Mesenchymal stem cell (in vitro differentiated cells and primary cell): Measurements from ENCODE around the gene UBE2D2.

Experiments used
- DNase-seq: peaks from one replicate; pipeline ENCODE4 v3.0.0-alpha.2; 2013
- H2AFZ ChIP-seq: one replicate; pipeline ENCODE4 v1.6.1; 2013; ENCODE audit warnings: low read depth, mild to moderate bottlenecking, control low read depth, inconsistent platforms, low read length, moderate library complexity
- H2AK5ac ChIP-seq: 2 replicates; pipeline ENCODE4 v1.6.1; 2013; ENCODE audit warnings: low read length, moderate library complexity, mild to moderate bottlenecking, inconsistent platforms; ENCODE audit not compliant: severe bottlenecking
- H2BK120ac ChIP-seq: one replicate; pipeline ENCODE4 v1.6.1; 2013; ENCODE audit warnings: low read depth, mild to moderate bottlenecking, inconsistent platforms, low read length, moderate library complexity
- H2BK12ac ChIP-seq, 2 experiments: one replicate each; pipeline ENCODE4 v1.6.1; 2013; ENCODE audit warnings: inconsistent platforms in 2 of 2, low read length in 2 of 2, mild to moderate bottlenecking in 2 of 2, moderate library complexity in 2 of 2, control low read depth in 1 of 2
- H2BK15ac ChIP-seq: one replicate; pipeline ENCODE4 v1.6.1; 2013; ENCODE audit warnings: mild to moderate bottlenecking, low read depth, inconsistent platforms; ENCODE audit not compliant: poor library complexity, severe bottlenecking
- H2BK5ac ChIP-seq: 2 replicates; pipeline ENCODE4 v1.6.1; 2013; ENCODE audit warnings: low read depth, mild to moderate bottlenecking, low read length, control low read depth, inconsistent platforms; ENCODE audit not compliant: poor library complexity, severe bottlenecking
- H3K14ac ChIP-seq, 2 experiments: one replicate each; pipeline ENCODE4 v1.6.1; 2013; ENCODE audit warnings: inconsistent platforms in 2 of 2, low read length in 2 of 2, control low read depth in 1 of 2, mild to moderate bottlenecking in 1 of 2, moderate library complexity in 1 of 2
- H3K18ac ChIP-seq, 2 experiments: one replicate each; pipeline ENCODE4 v1.6.1; 2013; ENCODE audit warnings: inconsistent platforms in 2 of 2, low read length in 2 of 2, control low read depth in 1 of 2, low read depth in 1 of 2, mild to moderate bottlenecking in 1 of 2
- H3K23ac ChIP-seq, 2 experiments: one replicate each; pipeline ENCODE4 v1.6.1; 2013; ENCODE audit warnings: inconsistent platforms in 2 of 2, low read length in 2 of 2, mild to moderate bottlenecking in 2 of 2, moderate library complexity in 2 of 2, control low read depth in 1 of 2
- H3K27ac ChIP-seq: 2 replicates; pipeline ENCODE4 v1.5.1; 2013; ENCODE audit warnings: mild to moderate bottlenecking, moderate library complexity, low read length, control low read depth, inconsistent platforms; ENCODE audit not compliant: poor library complexity, severe bottlenecking
- H3K27me3 ChIP-seq, 2 experiments: 2 replicates each; pipeline versions ENCODE4 v1.6.1 to v1.7.0; 2013; ENCODE audit warnings: low read length in 2 of 2, mild to moderate bottlenecking in 2 of 2, moderate library complexity in 2 of 2, control low read depth in 1 of 2, inconsistent platforms in 1 of 2; ENCODE audit not compliant: control insufficient read depth in 1 of 2, insufficient read depth in 1 of 2
- H3K36me3 ChIP-seq, 2 experiments: 2 replicates each; pipeline versions ENCODE4 v1.6.1 to v1.7.0; 2013; ENCODE audit warnings: low read length in 2 of 2, control low read depth in 1 of 2, inconsistent platforms in 1 of 2, low read depth in 1 of 2, mild to moderate bottlenecking in 1 of 2; ENCODE audit not compliant: insufficient read depth in 2 of 2, control insufficient read depth in 1 of 2
- H3K4ac ChIP-seq, 2 experiments: one replicate each; pipeline ENCODE4 v1.6.1; 2013; ENCODE audit warnings: inconsistent platforms in 2 of 2, low read length in 2 of 2, mild to moderate bottlenecking in 2 of 2, moderate library complexity in 2 of 2, control low read depth in 1 of 2, low read depth in 1 of 2
- H3K4me1 ChIP-seq: 2 replicates; pipeline ENCODE4 v1.6.1; 2013; ENCODE audit warnings: low read depth, low read length, control low read depth; ENCODE audit not compliant: control insufficient read depth, insufficient read depth
- H3K4me2 ChIP-seq: 2 replicates; pipeline ENCODE4 v1.6.1; 2013; ENCODE audit warnings: low read length, mild to moderate bottlenecking, inconsistent platforms; ENCODE audit not compliant: poor library complexity, severe bottlenecking
- H3K4me3 ChIP-seq, 2 experiments: 2 replicates each; pipeline versions ENCODE4 v1.5.1 to v1.7.0; 2013; ENCODE audit warnings: low read length in 2 of 2, mild to moderate bottlenecking in 2 of 2, control low read depth in 1 of 2, low read depth in 1 of 2; ENCODE audit not compliant: insufficient read depth in 1 of 2
- H3K79me1 ChIP-seq: replicated peaks from 2 replicates; pipeline ENCODE4 v1.6.1; 2013; ENCODE audit warnings: mild to moderate bottlenecking, control low read depth, low read length, inconsistent platforms; ENCODE audit not compliant: poor library complexity, severe bottlenecking
- H3K9ac ChIP-seq: 2 replicates; pipeline ENCODE4 v1.7.0; 2013; ENCODE audit warnings: mild to moderate bottlenecking, low read length, moderate library complexity
- H3K9me3 ChIP-seq: 2 replicates; pipeline ENCODE4 v1.7.0; 2013; ENCODE audit warnings: mild to moderate bottlenecking, low read length; ENCODE audit not compliant: control insufficient read depth
- H4K8ac ChIP-seq: one replicate; pipeline ENCODE4 v1.6.1; 2013; ENCODE audit warnings: inconsistent platforms, mild to moderate bottlenecking, low read length, moderate library complexity
- H4K91ac ChIP-seq: one replicate; pipeline ENCODE4 v1.6.1; 2013; ENCODE audit warnings: mild to moderate bottlenecking, low read length, inconsistent platforms
- WGBS: methylation state at CpG from one replicate; pipeline ENCODE4 v1.1.7; 2013; ENCODE audit warnings: mixed read lengths; 5-methylcytosine and 5-hydroxymethylcytosine counted together

The UBE2D2 gene

GRCh38 chr5:139630855-139631254, 69.7 kb downstream of the UBE2D2 start:
- no peak overlapping the region for H2AK5ac ChIP-seq
- H3K4me3 ChIP-seq: no peak overlapping the region
- no peak overlapping the region for H3K23ac ChIP-seq
- H3K4me2 ChIP-seq: no peak overlapping the region
- H2BK15ac ChIP-seq: no peak overlapping the region
- H3K14ac ChIP-seq: no peak overlapping the region
- no peak overlapping the region for H2BK5ac ChIP-seq
- H3K36me3 ChIP-seq: peaks cover 11 to 60% of the 10 kb centered on the region in 2 experiments
- H3K18ac ChIP-seq: no peak overlapping the region
- peaks cover 18% of the 10 kb centered on the region for H3K79me1 ChIP-seq
- no peak overlapping the region for H4K91ac ChIP-seq
- H2AFZ ChIP-seq: no peak overlapping the region
- no peak overlapping the region for H3K27ac ChIP-seq
- DNase-seq: no peak
- H3K27me3 ChIP-seq: no peaks in the 10 kb centered on the region
- no peak overlapping the region for H3K9ac ChIP-seq
- H2BK12ac ChIP-seq: no peak overlapping the region
- H3K4ac ChIP-seq: no peak overlapping the region
- peaks cover 15% of the 10 kb centered on the region for H3K4me1 ChIP-seq
- H3K9me3 ChIP-seq: no peaks in the 10 kb centered on the region
- no peak overlapping the region for H2BK120ac ChIP-seq
- H4K8ac ChIP-seq: no peak overlapping the region

GRCh38 chr5:139631520-139632165, 70.5 kb downstream of the UBE2D2 start:
- no peak overlapping the region for H3K23ac ChIP-seq
- H3K27ac ChIP-seq: no peak overlapping the region
- no peaks in the 10 kb centered on the region for H3K27me3 ChIP-seq
- H2BK12ac ChIP-seq: no peak overlapping the region
- DNase-seq: peak; percentile 71
- H2BK5ac ChIP-seq: no peak overlapping the region
- H3K4me3 ChIP-seq: no peak overlapping the region
- no peak overlapping the region for H2BK120ac ChIP-seq
- H3K4me2 ChIP-seq: no peak overlapping the region
- H4K91ac ChIP-seq: no peak overlapping the region
- peak overlapping the region in 1 of 2 experiments; percentile 61 for H3K18ac ChIP-seq
- H3K36me3 ChIP-seq: peaks cover 8 to 52% of the 10 kb centered on the region in 2 experiments
- 67% methylated on average over 3 of the region's 3 CpGs for WGBS
- no peak overlapping the region for H2AK5ac ChIP-seq
- H3K79me1 ChIP-seq: peaks cover 18% of the 10 kb centered on the region
- peaks cover 21% of the 10 kb centered on the region for H3K4me1 ChIP-seq
- no peak overlapping the region for H4K8ac ChIP-seq
- H3K9me3 ChIP-seq: no peaks in the 10 kb centered on the region
- H3K4ac ChIP-seq: no peak overlapping the region
- H2BK15ac ChIP-seq: no peak overlapping the region
- no peak overlapping the region for H2AFZ ChIP-seq
- no peak overlapping the region for H3K14ac ChIP-seq
- H3K9ac ChIP-seq: no peak overlapping the region

DNA sequence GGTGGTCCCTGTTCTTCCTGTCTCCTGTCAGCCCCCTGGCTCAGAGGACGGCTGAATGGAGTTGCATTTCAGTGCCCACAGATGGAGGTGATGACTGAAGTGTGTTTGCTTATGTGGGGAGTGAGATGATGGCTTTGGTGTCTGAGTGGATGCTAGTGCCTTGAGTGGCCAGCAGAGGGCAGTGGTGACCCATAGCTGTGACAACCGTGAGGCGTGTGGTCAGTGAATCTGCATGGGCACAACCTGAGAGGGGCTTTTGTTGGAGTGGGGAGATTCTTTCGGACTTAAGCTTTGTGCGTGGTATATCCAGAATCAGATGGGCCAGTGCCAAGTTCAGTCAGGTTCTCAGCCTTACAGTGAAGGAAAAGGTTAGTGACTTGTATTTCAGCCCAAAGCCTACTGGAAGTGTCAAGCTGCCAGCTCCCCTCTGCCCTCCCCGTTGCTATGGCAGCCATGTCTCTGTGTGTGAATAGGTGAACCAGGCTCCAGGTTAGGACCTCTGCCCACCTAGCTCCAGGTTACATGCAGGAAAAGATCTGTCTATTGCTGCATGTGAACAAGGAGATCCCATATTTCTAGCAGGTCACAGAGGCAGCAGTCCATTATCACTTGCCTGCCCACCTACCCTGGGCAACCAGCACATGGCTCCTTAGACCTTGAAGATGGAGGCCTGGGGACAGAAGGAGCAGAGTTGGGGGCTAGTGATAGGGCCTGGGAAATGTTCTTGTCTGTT, 72.3 kb downstream of the UBE2D2 start:
- no peak overlapping the region for H3K4me2 ChIP-seq
- no peak overlapping the region for H3K23ac ChIP-seq

DNA sequence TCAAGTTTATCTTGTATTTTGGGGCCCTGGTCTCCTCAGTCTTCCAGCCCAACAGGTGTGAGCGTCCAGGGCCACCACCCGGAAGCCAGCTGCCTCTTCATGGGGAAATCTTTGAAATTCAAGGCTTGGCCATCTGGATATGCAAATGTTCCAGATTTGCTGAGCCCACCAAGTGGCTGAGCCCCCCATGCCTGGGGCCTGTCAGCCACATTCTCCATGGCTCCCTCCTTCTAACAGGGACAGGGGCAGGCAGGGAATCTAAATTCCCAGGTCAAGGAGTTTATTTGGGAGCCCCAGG, 72.8 kb downstream of the UBE2D2 start:
- Histone ChIP-seq H3K27me3 (no peaks in the 10 kb centered on the region), H3K14ac (no peak overlapping the region), H3K4ac (no peak overlapping the region), H2AK5ac (no peak overlapping the region), H4K8ac (no peak overlapping the region), H2BK120ac (no peak overlapping the region), H3K18ac (no peak overlapping the region), H2BK5ac (no peak overlapping the region), H3K27ac (no peak overlapping the region), H3K23ac (no peak overlapping the region), H3K4me1 (peaks cover 39% of the 10 kb centered on the region), H2BK12ac (no peak overlapping the region), H3K9me3 (no peaks in the 10 kb centered on the region), H3K79me1 (peaks cover 14% of the 10 kb centered on the region), H4K91ac (no peak overlapping the region), H3K4me2 (no peak overlapping the region), H3K4me3 (no peak overlapping the region), H3K9ac (no peak overlapping the region), H2AFZ (no peak overlapping the region), H3K36me3 (peaks cover 8 to 28% of the 10 kb centered on the region in 2 experiments), H2BK15ac (no peak overlapping the region)
- no peak for DNase-seq
- 99% methylated on average over 2 of the region's 2 CpGs for WGBS

More for the DNA sequence above, 72.3 kb downstream of the UBE2D2 start:
- no peaks in the 10 kb centered on the region for H3K9me3 ChIP-seq
- no peak overlapping the region for H4K8ac ChIP-seq
- peaks cover 14% of the 10 kb centered on the region for H3K79me1 ChIP-seq
- no peaks in the 10 kb centered on the region for H3K27me3 ChIP-seq
- no peak overlapping the region for H2BK5ac ChIP-seq
- no peak overlapping the region for H2BK120ac ChIP-seq
- no peak overlapping the region for H3K9ac ChIP-seq
- H3K36me3 ChIP-seq: peaks cover 8 to 34% of the 10 kb centered on the region in 2 experiments
- H3K4me1 ChIP-seq: peaks cover 34% of the 10 kb centered on the region
- no peak overlapping the region for H2BK12ac ChIP-seq
- H2AK5ac ChIP-seq: no peak overlapping the region
- no peak overlapping the region for H4K91ac ChIP-seq
- no peak overlapping the region for H3K4ac ChIP-seq
- no peak overlapping the region for H3K18ac ChIP-seq
- DNase-seq: peak; percentile 80
- no peak overlapping the region for H3K27ac ChIP-seq
- no peak overlapping the region for H3K14ac ChIP-seq
- no peak overlapping the region for H3K4me3 ChIP-seq
- no peak overlapping the region for H2BK15ac ChIP-seq
- H2AFZ ChIP-seq: no peak overlapping the region
- 24% methylated on average over 6 of the region's 6 CpGs for WGBS
